Lower leg skin (tissue), 3 donors: Measurements from ENCODE around the gene XAGE1B.

Experiments
- CTCF ChIP-seq, 3 donors: fragments of 450-650 bp; IDR thresholded peaks; one replicate each; pipeline ENCODE4 v1.5.1; 2016; ENCODE audit warnings: antibody characterized with exemption in 3 of 3, mild to moderate bottlenecking in 3 of 3, moderate library complexity in 2 of 3
- POLR2A ChIP-seq, 2 donors: fragments of 450-650 bp; IDR thresholded peaks; one replicate each; pipeline ENCODE4 v1.6.1; 2016 to 2017; ENCODE audit warnings: antibody characterized with exemption in 2 of 2, mild to moderate bottlenecking in 1 of 2, moderate library complexity in 1 of 2

- no peak for TF ChIP-seq CTCF (IDR thresholded peaks at IDR 0.05)
- no peak for TF ChIP-seq POLR2A (IDR thresholded peaks at IDR 0.05)
Measured at GRCh38 chrX:52553995-52554642, 37.3 kb upstream of the XAGE1B start.
